Activated CD8-positive, alpha-beta memory T cell treated with anti-CD3 and anti-CD28 coated beads, Interleukin-2, amount 50 U/mL, for 24 hours (primary cell): ENCODE results near the gene SETD5.

Experiments
- DNase-seq: peaks from one replicate; pipeline ENCODE4 v3.0.0-alpha.2; 2020; ENCODE audit errors: extremely low read depth

The SETD5 gene

GRCh38 chr3:9387322-9387655, 10.1 kb upstream of the SETD5 start:
- DNase-seq: no peak

GRCh38 chr3:9388142-9388541, 9.3 kb upstream of the SETD5 start:
- DNase-seq: no peak

- no peak for DNase-seq
These were observed 8.7 kb upstream of the SETD5 start for GRCh38 chr3:9388562-9389272.

GRCh38 chr3:9390265-9390888, 7.0 kb upstream of the SETD5 start:
- DNase-seq: no peak

- DNase-seq: no peak
These were observed 5.4 kb upstream of the SETD5 start for GRCh38 chr3:9392041-9392440.

GRCh38 chr3:9395570-9396300, 1.7 kb upstream of the SETD5 start:
- DNase-seq: no peak

GRCh38 chr3:9396301-9396631, 1.1 kb upstream of the SETD5 start:
- peak; percentile 66 for DNase-seq

GRCh38 chr3:9396632-9397331, 633 bp upstream of the SETD5 start:
- peak; percentile 95 for DNase-seq

- no peak for DNase-seq
These were observed 688 bp downstream of the SETD5 start for GRCh38 chr3:9397906-9398699.

GRCh38 chr3:9398700-9399336, 1.4 kb downstream of the SETD5 start:
- DNase-seq: no peak

GRCh38 chr3:9399337-9399703, 1.9 kb downstream of the SETD5 start:
- DNase-seq: no peak

- no peak for DNase-seq
These were observed 2.3 kb downstream of the SETD5 start for GRCh38 chr3:9399746-9400145.

- DNase-seq: no peak
These were observed 3.2 kb downstream of the SETD5 start for GRCh38 chr3:9400616-9401015.

GRCh38 chr3:9401986-9402385, 4.6 kb downstream of the SETD5 start:
- DNase-seq: no peak

GRCh38 chr3:9402410-9403228, 5.2 kb downstream of the SETD5 start:
- no peak for DNase-seq

- DNase-seq: no peak
These were observed 6.0 kb downstream of the SETD5 start for GRCh38 chr3:9403463-9403862.

- DNase-seq: no peak
These were observed 7.3 kb downstream of the SETD5 start for GRCh38 chr3:9404680-9405079.

- no peak for DNase-seq
These were observed 8.3 kb downstream of the SETD5 start for GRCh38 chr3:9405756-9406155.

- no peak for DNase-seq
These were observed 9.6 kb downstream of the SETD5 start for GRCh38 chr3:9406856-9407626.

GRCh38 chr3:9408061-9408460, 10.6 kb downstream of the SETD5 start:
- no peak for DNase-seq
